ENCODE measurements around the gene TMEFF2. TPM values are rescaled to one million over a fixed set of nuclear protein-coding genes. Genes with fewer than 3 reads are reported as not detected.
A peak's percentile ranks its signal among the peaks of the same experiment; 100 is the strongest.

TMEFF2 gene
- polyA plus RNA-seq, 2 donors = 0.02 to 0.08 TPM

GRCh38 chr2:192208848-192209247 lies 14.1 kb upstream of the TMEFF2 start:
- Histone ChIP-seq H3K9me3 (ENCODE audit: control insufficient read depth in 2 of 2, insufficient read depth in 1 of 2, low read depth in 1 of 2, low read length in 1 of 2) (no peaks in the 10 kb centered on the region), H3K4me1 (ENCODE audit: control insufficient read depth in 2 of 2, insufficient read depth in 2 of 2, low read length in 1 of 2) (no peaks in the 10 kb centered on the region), H3K36me3 (ENCODE audit: control insufficient read depth in 2 of 2, insufficient read depth in 2 of 2, low read length in 1 of 2) (no peaks in the 10 kb centered on the region), H3K4me3 (ENCODE audit: low read depth in 1 of 2, low read length in 2 of 2) (no peak overlapping the region), H3K27ac (ENCODE audit: low read depth in 2 of 2, low read length in 1 of 2) (no peak overlapping the region), H3K27me3 (ENCODE audit: control insufficient read depth in 1 of 2, insufficient read depth in 2 of 2, low read length in 2 of 2) (no peaks in the 10 kb centered on the region)

GRCh38 chr2:192206399-192206798 lies 11.7 kb upstream of the TMEFF2 start:
- H3K4me3 ChIP-seq (ENCODE audit: low read depth in 1 of 2, low read length in 2 of 2) = no peak overlapping the region
- no peaks in the 10 kb centered on the region for H3K4me1 ChIP-seq (ENCODE audit: control insufficient read depth in 2 of 2, insufficient read depth in 2 of 2, low read length in 1 of 2)
- no peaks in the 10 kb centered on the region for H3K27me3 ChIP-seq (ENCODE audit: control insufficient read depth in 1 of 2, insufficient read depth in 2 of 2, low read length in 2 of 2)
- H3K27ac ChIP-seq (ENCODE audit: low read depth in 2 of 2, low read length in 1 of 2) = no peak overlapping the region
- 76 to 79% methylated on average over 9 of the region's 9 CpGs for WGBS, 2 donors
- H3K36me3 ChIP-seq (ENCODE audit: control insufficient read depth in 2 of 2, insufficient read depth in 2 of 2, low read length in 1 of 2) = no peaks in the 10 kb centered on the region
- H3K9me3 ChIP-seq (ENCODE audit: control insufficient read depth in 2 of 2, insufficient read depth in 1 of 2, low read depth in 1 of 2, low read length in 1 of 2) = no peaks in the 10 kb centered on the region

- no peaks in the 10 kb centered on the region for H3K4me1 ChIP-seq (ENCODE audit: control insufficient read depth in 2 of 2, insufficient read depth in 2 of 2, low read length in 1 of 2)
- no peaks in the 10 kb centered on the region for H3K27me3 ChIP-seq (ENCODE audit: control insufficient read depth in 1 of 2, insufficient read depth in 2 of 2, low read length in 2 of 2)
- 53 to 64% methylated on average over 1 of the region's 1 CpG for WGBS, 2 donors
- H3K27ac ChIP-seq (ENCODE audit: low read depth in 2 of 2, low read length in 1 of 2) = no peak overlapping the region
- no peaks in the 10 kb centered on the region for H3K36me3 ChIP-seq (ENCODE audit: control insufficient read depth in 2 of 2, insufficient read depth in 2 of 2, low read length in 1 of 2)
- H3K4me3 ChIP-seq (ENCODE audit: low read depth in 1 of 2, low read length in 2 of 2) = no peak overlapping the region
- H3K9me3 ChIP-seq (ENCODE audit: control insufficient read depth in 2 of 2, insufficient read depth in 1 of 2, low read depth in 1 of 2, low read length in 1 of 2) = no peaks in the 10 kb centered on the region
These were observed 9.1 kb upstream of the TMEFF2 start for GRCh38 chr2:192203876-192204275.

GRCh38 chr2:192202373-192202772 lies 7.6 kb upstream of the TMEFF2 start:
- no peaks in the 10 kb centered on the region for H3K27me3 ChIP-seq (ENCODE audit: control insufficient read depth in 1 of 2, insufficient read depth in 2 of 2, low read length in 2 of 2)
- H3K27ac ChIP-seq (ENCODE audit: low read depth in 2 of 2, low read length in 1 of 2) = no peak overlapping the region
- no peaks in the 10 kb centered on the region for H3K4me1 ChIP-seq (ENCODE audit: control insufficient read depth in 2 of 2, insufficient read depth in 2 of 2, low read length in 1 of 2)
- no peaks in the 10 kb centered on the region for H3K9me3 ChIP-seq (ENCODE audit: control insufficient read depth in 2 of 2, insufficient read depth in 1 of 2, low read depth in 1 of 2, low read length in 1 of 2)
- H3K4me3 ChIP-seq (ENCODE audit: low read depth in 1 of 2, low read length in 2 of 2) = no peak overlapping the region
- WGBS, 2 donors = 89 to 93% methylated on average over 3 of the region's 3 CpGs
- no peaks in the 10 kb centered on the region for H3K36me3 ChIP-seq (ENCODE audit: control insufficient read depth in 2 of 2, insufficient read depth in 2 of 2, low read length in 1 of 2)

GRCh38 chr2:192201116-192201515 lies 6.4 kb upstream of the TMEFF2 start:
- Histone ChIP-seq H3K4me1 (ENCODE audit: control insufficient read depth in 2 of 2, insufficient read depth in 2 of 2, low read length in 1 of 2) (no peaks in the 10 kb centered on the region), H3K27me3 (ENCODE audit: control insufficient read depth in 1 of 2, insufficient read depth in 2 of 2, low read length in 2 of 2) (no peaks in the 10 kb centered on the region), H3K9me3 (ENCODE audit: control insufficient read depth in 2 of 2, insufficient read depth in 1 of 2, low read depth in 1 of 2, low read length in 1 of 2) (no peaks in the 10 kb centered on the region), H3K36me3 (ENCODE audit: control insufficient read depth in 2 of 2, insufficient read depth in 2 of 2, low read length in 1 of 2) (no peaks in the 10 kb centered on the region), H3K4me3 (ENCODE audit: low read depth in 1 of 2, low read length in 2 of 2) (no peak overlapping the region), H3K27ac (ENCODE audit: low read depth in 2 of 2, low read length in 1 of 2) (no peak overlapping the region)
- WGBS, 2 donors = 88 to 91% methylated on average over 1 of the region's 1 CpG

GRCh38 chr2:192197357-192197756 lies 2.6 kb upstream of the TMEFF2 start:
- Histone ChIP-seq H3K27ac (ENCODE audit: low read depth in 2 of 2, low read length in 1 of 2) (no peak overlapping the region), H3K36me3 (ENCODE audit: control insufficient read depth in 2 of 2, insufficient read depth in 2 of 2, low read length in 1 of 2) (no peaks in the 10 kb centered on the region), H3K9me3 (ENCODE audit: control insufficient read depth in 2 of 2, insufficient read depth in 1 of 2, low read depth in 1 of 2, low read length in 1 of 2) (no peaks in the 10 kb centered on the region), H3K4me3 (ENCODE audit: low read depth in 1 of 2, low read length in 2 of 2) (no peak overlapping the region), H3K4me1 (ENCODE audit: control insufficient read depth in 2 of 2, insufficient read depth in 2 of 2, low read length in 1 of 2) (peaks cover 14 to 20% of the 10 kb centered on the region in 2 donors), H3K27me3 (ENCODE audit: control insufficient read depth in 1 of 2, insufficient read depth in 2 of 2, low read length in 2 of 2) (peaks cover 0 to 24% of the 10 kb centered on the region in 2 donors)
- WGBS, 2 donors = 71 to 72% methylated on average over 1 of the region's 1 CpG

- WGBS, 2 donors = 17 to 19% methylated on average over 14 of the region's 14 CpGs
- no peak overlapping the region for H3K27ac ChIP-seq (ENCODE audit: low read depth in 2 of 2, low read length in 1 of 2)
- H3K27me3 ChIP-seq (ENCODE audit: control insufficient read depth in 1 of 2, insufficient read depth in 2 of 2, low read length in 2 of 2) = peaks cover 0 to 25% of the 10 kb centered on the region in 2 donors
- H3K4me1 ChIP-seq (ENCODE audit: control insufficient read depth in 2 of 2, insufficient read depth in 2 of 2, low read length in 1 of 2) = peaks cover 14 to 20% of the 10 kb centered on the region in 2 donors
- H3K9me3 ChIP-seq (ENCODE audit: control insufficient read depth in 2 of 2, insufficient read depth in 1 of 2, low read depth in 1 of 2, low read length in 1 of 2) = no peaks in the 10 kb centered on the region
- H3K4me3 ChIP-seq (ENCODE audit: low read depth in 1 of 2, low read length in 2 of 2) = peak overlapping the region in 1 of 2 donors; percentile 42
- no peaks in the 10 kb centered on the region for H3K36me3 ChIP-seq (ENCODE audit: control insufficient read depth in 2 of 2, insufficient read depth in 2 of 2, low read length in 1 of 2)
These were observed 1.9 kb upstream of the TMEFF2 start for GRCh38 chr2:192196421-192197194.

GRCh38 chr2:192195548-192196418 lies 1.1 kb upstream of the TMEFF2 start:
- peak overlapping the region; percentile 42 for H3K4me3 ChIP-seq (ENCODE audit: low read depth in 1 of 2, low read length in 2 of 2)
- WGBS, 2 donors = 2 to 3% methylated on average over 43 to 44 of the region's 44 CpGs
- no peaks in the 10 kb centered on the region for H3K36me3 ChIP-seq (ENCODE audit: control insufficient read depth in 2 of 2, insufficient read depth in 2 of 2, low read length in 1 of 2)
- H3K9me3 ChIP-seq (ENCODE audit: control insufficient read depth in 2 of 2, insufficient read depth in 1 of 2, low read depth in 1 of 2, low read length in 1 of 2) = no peaks in the 10 kb centered on the region
- H3K27me3 ChIP-seq (ENCODE audit: control insufficient read depth in 1 of 2, insufficient read depth in 2 of 2, low read length in 2 of 2) = peaks cover 0 to 25% of the 10 kb centered on the region in 2 donors
- no peak overlapping the region for H3K27ac ChIP-seq (ENCODE audit: low read depth in 2 of 2, low read length in 1 of 2)
- peaks cover 14 to 20% of the 10 kb centered on the region in 2 donors for H3K4me1 ChIP-seq (ENCODE audit: control insufficient read depth in 2 of 2, insufficient read depth in 2 of 2, low read length in 1 of 2)

GRCh38 chr2:192194265-192194865 lies 368 bp downstream of the TMEFF2 start:
- Histone ChIP-seq H3K4me1 (ENCODE audit: control insufficient read depth in 2 of 2, insufficient read depth in 2 of 2, low read length in 1 of 2) (peaks cover 14 to 20% of the 10 kb centered on the region in 2 donors), H3K27ac (ENCODE audit: low read depth in 2 of 2, low read length in 1 of 2) (no peak overlapping the region), H3K36me3 (ENCODE audit: control insufficient read depth in 2 of 2, insufficient read depth in 2 of 2, low read length in 1 of 2) (no peaks in the 10 kb centered on the region), H3K27me3 (ENCODE audit: control insufficient read depth in 1 of 2, insufficient read depth in 2 of 2, low read length in 2 of 2) (peaks cover 0 to 25% of the 10 kb centered on the region in 2 donors), H3K9me3 (ENCODE audit: control insufficient read depth in 2 of 2, insufficient read depth in 1 of 2, low read depth in 1 of 2, low read length in 1 of 2) (no peaks in the 10 kb centered on the region), H3K4me3 (ENCODE audit: low read depth in 1 of 2, low read length in 2 of 2) (peak overlapping the region in 1 of 2 donors; percentile 42)
- WGBS, 2 donors = 2 to 3% methylated on average over 48 of the region's 48 CpGs
